GM19452 (cell line): ENCODE measurements around the gene OR6K3.

Experiments
- ATAC-seq: cut with Tn5 transposase; IDR thresholded peaks from one replicate; pipeline ENCODE4 v1.9.1; 2021; ENCODE audit not compliant: unreplicated experiment

The OR6K3 gene

GRCh38 chr1:158687037-158687436 is 33.5 kb downstream of the OR6K3 start:
- no peak for ATAC-seq

GRCh38 chr1:158686111-158687009 is 34.2 kb downstream of the OR6K3 start, which contains the start of gene SPTA1:
SPTA1 (minus strand) TSS chr1:158686715; CDS start chr1:158686517, 198 bp downstream.
- ATAC-seq, result no peak

DNA sequence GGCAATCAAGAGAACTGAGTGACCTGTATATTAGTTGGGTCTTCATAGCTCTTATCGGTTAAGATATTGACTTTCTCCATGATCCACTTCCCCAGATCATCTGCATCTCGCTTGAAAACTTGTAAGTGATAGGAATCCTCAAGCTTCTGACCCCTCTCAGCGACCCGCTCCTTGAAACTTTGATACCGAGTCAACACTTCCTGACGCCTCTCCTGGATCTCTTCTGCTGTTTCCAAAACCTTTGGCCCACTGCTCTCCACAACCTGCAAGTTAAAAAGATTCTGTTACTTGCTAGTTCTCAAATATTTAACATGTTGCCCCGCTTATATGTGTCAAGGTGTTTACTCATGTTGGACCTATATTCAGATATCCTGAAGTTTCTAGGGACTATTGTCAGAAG is 35.4 kb downstream of the OR6K3 start:
- no peak for ATAC-seq

GRCh38 chr1:158681606-158682005 is 38.9 kb downstream of the OR6K3 start:
- no peak for ATAC-seq

- no peak for ATAC-seq
Observed at GRCh38 chr1:158679289-158679688, 41.2 kb downstream of the OR6K3 start.

DNA sequence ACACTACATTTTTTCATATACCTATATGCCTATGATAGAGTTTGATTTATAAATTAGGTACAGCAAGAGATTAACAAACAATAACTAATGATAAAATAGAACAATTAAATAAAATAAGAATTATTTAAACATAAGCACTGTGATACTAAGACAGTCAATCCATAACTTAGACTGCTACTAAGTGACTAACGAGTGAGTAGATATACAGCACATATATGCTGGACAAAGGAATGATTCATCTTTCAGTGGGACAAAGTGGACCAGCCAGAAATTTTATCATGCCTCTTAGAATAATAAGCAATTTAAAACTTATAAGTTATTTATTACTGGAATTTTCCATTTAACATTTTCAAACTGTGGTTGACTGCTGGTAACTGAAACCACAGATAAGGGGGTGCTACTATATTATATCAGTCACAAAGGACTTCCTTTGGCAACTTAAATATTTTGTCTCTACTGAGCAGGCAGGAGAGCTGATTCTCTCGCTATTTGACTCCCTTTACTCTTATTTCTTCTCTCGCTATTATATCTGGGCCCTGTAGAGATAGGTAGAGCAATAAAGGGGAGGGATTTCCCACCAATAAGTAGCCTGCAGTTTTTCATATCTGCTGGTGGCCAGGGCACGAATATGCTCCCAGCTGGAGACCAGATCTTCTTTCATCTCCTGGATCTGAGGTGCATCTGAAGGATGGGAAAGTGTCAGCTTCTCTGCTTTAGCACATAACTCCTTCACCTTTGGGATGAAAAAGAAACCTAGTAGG is 44.8 kb downstream of the OR6K3 start:
- no peak for ATAC-seq

DNA sequence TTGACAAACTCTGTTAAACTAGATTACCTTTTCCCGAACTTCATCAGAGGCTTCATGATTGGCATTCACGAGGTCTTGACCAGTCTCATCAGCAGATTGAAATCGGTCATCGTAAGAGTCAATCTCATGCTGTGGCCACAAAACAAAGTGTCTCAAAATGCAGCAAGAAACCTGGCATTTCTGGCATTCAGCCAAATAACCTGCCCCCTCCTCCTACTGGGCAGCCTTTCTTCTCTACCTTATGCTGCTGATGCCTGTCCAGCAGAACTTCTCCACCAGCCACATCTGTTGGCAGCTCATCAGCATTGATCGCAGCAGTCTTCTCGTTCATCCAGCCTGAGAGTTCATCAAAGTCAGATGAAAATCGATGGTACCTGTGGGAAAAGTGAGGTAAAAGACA is 46.2 kb downstream of the OR6K3 start:
- ATAC-seq, result no peak
